K562 (cell line): ENCODE data around the gene SARS1.

Experiments used
- BRD4 ChIP-seq: fragments of 200-600 bp; sonication (generic); IDR thresholded peaks from 2 replicates; pipeline ENCODE4 v1.6.1; 2017; ENCODE audit warnings: inconsistent platforms
- CTCF ChIP-seq, 3 experiments: IDR thresholded peaks in 2 of 3; conservative IDR thresholded peaks in 1 of 3; 2 replicates each; pipeline ENCODE4 v1.5.1; 2011 to 2012; ENCODE audit warnings: low read length in 3 of 3, mild to moderate bottlenecking in 3 of 3, control low read depth in 2 of 3, improper control_type of control experiment in 1 of 3, inconsistent platforms in 1 of 3, low read depth in 1 of 3, mixed read lengths in 1 of 3, moderate library complexity in 1 of 3; ENCODE audit not compliant: insufficient read depth in 2 of 3
- EZH2 ChIP-seq: IDR thresholded peaks from 2 replicates; pipeline ENCODE4 v1.6.1; 2012; ENCODE audit warnings: low read depth, mild to moderate bottlenecking, inconsistent platforms, low read length, borderline replicate concordance
- GATAD2A ChIP-seq: fragments of 450-650 bp; IDR thresholded peaks from 2 replicates; pipeline ENCODE4 v1.6.1; 2017
- GTF2A2 ChIP-seq: IDR thresholded peaks from 2 replicates; pipeline ENCODE4 v1.6.1; 2016; ENCODE audit warnings: mild to moderate bottlenecking, missing genetic modification characterization, missing compliant biosample characterization
- KLF6 ChIP-seq: fragments of 250-450 bp; sonication (Bioruptor Pico); IDR thresholded peaks from 2 replicates; pipeline ENCODE4 v1.4.0; 2020; ENCODE audit warnings: mild to moderate bottlenecking, moderate library complexity, borderline replicate concordance
- PURB ChIP-seq: sonication (generic); formaldehyde crosslinking; IDR thresholded peaks from 2 replicates; pipeline ENCODE4 v1.9.0; 2021; ENCODE audit warnings: low read depth, mild to moderate bottlenecking, missing genetic modification reagents
- SETDB1 ChIP-seq: IDR thresholded peaks from one replicate; pipeline ENCODE4 v1.6.1; 2012; ENCODE audit warnings: low read length, control low read depth, inconsistent platforms
- SP1 ChIP-seq: sonication (generic); formaldehyde crosslinking; IDR thresholded peaks from 2 replicates; pipeline ENCODE4 v1.8.1; 2022; ENCODE audit warnings: mild to moderate bottlenecking, missing genetic modification reagents
- YBX1 ChIP-seq: fragments of 450-650 bp; IDR thresholded peaks from 2 replicates; pipeline ENCODE4 v1.7.1; 2016; ENCODE audit warnings: mild to moderate bottlenecking
- ZNF766 ChIP-seq: fragments of 200-800 bp; sonication (Bioruptor generic); conservative IDR thresholded peaks from 2 replicates; pipeline ENCODE4 v1.6.1; 2016; ENCODE audit warnings: missing genetic modification characterization, missing compliant biosample characterization
- TF ChIP-seq, protein P1 (sequence below), 2 experiments: fragments of 450-650 bp in 1 of 2; sonication (generic) in 1 of 2; formaldehyde crosslinking in 1 of 2; IDR thresholded peaks in 1 of 2; conservative IDR thresholded peaks in 1 of 2; 2 replicates each; pipeline versions ENCODE4 v1.6.1 to v1.8.1; 2016 to 2023; ENCODE audit warnings: mild to moderate bottlenecking in 2 of 2, moderate library complexity in 2 of 2, inconsistent platforms in 1 of 2, missing genetic modification reagents in 1 of 2

GRCh38 chr1:109213345-109213823 lies 334 bp upstream of the SARS1 start:
- TF ChIP-seq ZNF766, result no peak
- TF ChIP-seq SP1, result no peak; the same call in 1 of the 2 replicates
- TF ChIP-seq CTCF (IDR thresholded peaks at IDR 0.05 in 2 of 3, conservative IDR thresholded peaks at IDR 0.05 in 1 of 3; ENCODE audit: insufficient read depth in 2 of 3, low read depth in 1 of 3, low read length in 3 of 3), result no peak; a peak in 1 of 6 replicates
- TF ChIP-seq GATAD2A, result no peak
- no peak for TF ChIP-seq YBX1
- TF ChIP-seq EZH2, result no peak
- TF ChIP-seq SETDB1, result no peak
- TF ChIP-seq GTF2A2, result no peak
- TF ChIP-seq, protein P1, sequence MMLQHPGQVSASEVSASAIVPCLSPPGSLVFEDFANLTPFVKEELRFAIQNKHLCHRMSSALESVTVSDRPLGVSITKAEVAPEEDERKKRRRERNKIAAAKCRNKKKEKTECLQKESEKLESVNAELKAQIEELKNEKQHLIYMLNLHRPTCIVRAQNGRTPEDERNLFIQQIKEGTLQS (IDR thresholded peaks at IDR 0.05), result no peak
- TF ChIP-seq, protein P1 (CRISPR knock-in tag; conservative IDR thresholded peaks at IDR 0.05), result peak; percentile 80
- no peak for TF ChIP-seq PURB (CRISPR knock-in tag)
- TF ChIP-seq BRD4, result no peak
- no peak for TF ChIP-seq KLF6 (CRISPR knock-in tag)
